ENCODE results near the gene IGSF9B. TPM values are rescaled to one million over a fixed set of nuclear protein-coding genes. Genes with fewer than 3 reads are reported as not detected.

IGSF9B gene
- total and polyA plus RNA-seq, 4 donors = 0.07 to 0.33 (median 0.09) TPM; not detected in 1

DNA sequence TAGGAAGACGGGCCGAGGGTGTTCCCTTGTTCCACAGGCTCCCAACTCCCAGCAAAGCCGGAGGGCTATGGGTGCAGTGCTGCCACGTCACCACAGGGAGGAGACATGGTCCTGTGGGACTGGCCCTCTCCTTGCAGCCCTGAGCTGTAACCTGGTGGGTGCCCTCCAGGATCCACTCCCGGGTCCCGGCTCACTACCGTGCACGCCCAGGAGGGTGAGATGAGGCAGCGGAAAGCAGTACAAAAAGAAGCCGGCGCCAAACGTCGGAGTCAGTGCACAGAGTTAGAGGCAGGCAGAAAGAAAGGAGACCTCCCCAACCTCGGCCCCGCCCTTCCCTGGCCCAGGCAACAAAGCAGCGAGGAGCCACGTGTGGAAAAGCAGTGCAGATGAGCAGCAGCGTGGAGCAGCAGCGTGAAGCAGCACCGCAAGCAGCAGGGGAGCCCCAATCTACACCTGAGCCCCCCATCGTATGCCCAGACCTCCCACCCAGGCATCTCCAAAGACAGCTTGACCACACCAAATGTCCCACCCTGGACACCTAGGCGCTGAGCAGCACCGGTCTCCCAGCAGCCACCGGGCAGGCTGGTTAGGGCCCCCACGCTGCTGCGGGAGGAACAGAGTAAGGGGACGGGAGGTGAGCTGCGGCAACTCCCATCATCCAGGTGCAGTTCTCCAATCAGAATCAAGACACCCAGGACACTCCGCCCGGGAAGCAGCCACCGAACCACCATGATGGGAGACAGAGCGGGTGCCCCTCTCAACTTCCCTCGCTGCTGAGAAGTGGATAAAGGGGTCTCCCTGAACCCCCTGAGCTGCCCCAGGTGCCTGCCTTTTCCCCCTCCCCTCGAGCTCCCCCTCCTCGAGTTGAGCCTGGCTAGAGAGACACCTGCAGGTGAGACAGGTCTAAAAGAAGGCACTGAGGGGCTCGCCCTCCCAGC lies 28.8 kb downstream of the IGSF9B start:
- 30% methylated on average over 36 of the region's 36 CpGs for WGBS
- H3K9me3 ChIP-seq (ENCODE audit: control insufficient read depth in 4 of 4, low read length in 3 of 4) = no peaks in the 10 kb centered on the region
- no peak overlapping the region for H3K9ac ChIP-seq (ENCODE audit: low read depth in 1 of 2, low read length in 2 of 2)
- no peaks in the 10 kb centered on the region for H3K36me3 ChIP-seq (ENCODE audit: control insufficient read depth in 4 of 4, insufficient read depth in 3 of 4, low read depth in 1 of 4, low read length in 3 of 4)
- H3K4me1 ChIP-seq (ENCODE audit: control insufficient read depth in 4 of 4, insufficient read depth in 4 of 4, low read length in 3 of 4) = peaks cover 0 to 2% (median 0%) of the 10 kb centered on the region in 4 donors
- no peak overlapping the region for H3K27ac ChIP-seq (ENCODE audit: low read depth in 1 of 2, low read length in 2 of 2)
- peaks cover 0 to 8% (median 0%) of the 10 kb centered on the region in 4 donors for H3K27me3 ChIP-seq (ENCODE audit: control insufficient read depth in 4 of 4, insufficient read depth in 4 of 4, low read length in 3 of 4)
- no peak overlapping the region for H3K4me3 ChIP-seq (ENCODE audit: low read depth in 1 of 3, low read length in 3 of 3)
- TF ChIP-seq, protein P1, sequence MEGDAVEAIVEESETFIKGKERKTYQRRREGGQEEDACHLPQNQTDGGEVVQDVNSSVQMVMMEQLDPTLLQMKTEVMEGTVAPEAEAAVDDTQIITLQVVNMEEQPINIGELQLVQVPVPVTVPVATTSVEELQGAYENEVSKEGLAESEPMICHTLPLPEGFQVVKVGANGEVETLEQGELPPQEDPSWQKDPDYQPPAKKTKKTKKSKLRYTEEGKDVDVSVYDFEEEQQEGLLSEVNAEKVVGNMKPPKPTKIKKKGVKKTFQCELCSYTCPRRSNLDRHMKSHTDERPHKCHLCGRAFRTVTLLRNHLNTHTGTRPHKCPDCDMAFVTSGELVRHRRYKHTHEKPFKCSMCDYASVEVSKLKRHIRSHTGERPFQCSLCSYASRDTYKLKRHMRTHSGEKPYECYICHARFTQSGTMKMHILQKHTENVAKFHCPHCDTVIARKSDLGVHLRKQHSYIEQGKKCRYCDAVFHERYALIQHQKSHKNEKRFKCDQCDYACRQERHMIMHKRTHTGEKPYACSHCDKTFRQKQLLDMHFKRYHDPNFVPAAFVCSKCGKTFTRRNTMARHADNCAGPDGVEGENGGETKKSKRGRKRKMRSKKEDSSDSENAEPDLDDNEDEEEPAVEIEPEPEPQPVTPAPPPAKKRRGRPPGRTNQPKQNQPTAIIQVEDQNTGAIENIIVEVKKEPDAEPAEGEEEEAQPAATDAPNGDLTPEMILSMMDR (IDR thresholded peaks at IDR 0.05; ENCODE audit: low read depth, low read length, missing input control) = peak; percentile 74
- no peak for TF ChIP-seq FOXA2 (IDR thresholded peaks at IDR 0.05)
- no peak for TF ChIP-seq SP1 (IDR thresholded peaks at IDR 0.05)
- peak; percentile 74 to 85 for TF ChIP-seq RAD21 (IDR thresholded peaks at IDR 0.05)
- no peak for TF ChIP-seq JUND (IDR thresholded peaks at IDR 0.05)
- no peak for TF ChIP-seq TAF1 (conservative IDR thresholded peaks at IDR 0.05)
- TF ChIP-seq, protein P2, sequence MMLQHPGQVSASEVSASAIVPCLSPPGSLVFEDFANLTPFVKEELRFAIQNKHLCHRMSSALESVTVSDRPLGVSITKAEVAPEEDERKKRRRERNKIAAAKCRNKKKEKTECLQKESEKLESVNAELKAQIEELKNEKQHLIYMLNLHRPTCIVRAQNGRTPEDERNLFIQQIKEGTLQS (IDR thresholded peaks at IDR 0.05) = no peak
- TF ChIP-seq HNF4G (IDR thresholded peaks at IDR 0.05) = no peak
- DNase-seq (ENCODE audit: low spot score) = peak; percentile 56

DNA sequence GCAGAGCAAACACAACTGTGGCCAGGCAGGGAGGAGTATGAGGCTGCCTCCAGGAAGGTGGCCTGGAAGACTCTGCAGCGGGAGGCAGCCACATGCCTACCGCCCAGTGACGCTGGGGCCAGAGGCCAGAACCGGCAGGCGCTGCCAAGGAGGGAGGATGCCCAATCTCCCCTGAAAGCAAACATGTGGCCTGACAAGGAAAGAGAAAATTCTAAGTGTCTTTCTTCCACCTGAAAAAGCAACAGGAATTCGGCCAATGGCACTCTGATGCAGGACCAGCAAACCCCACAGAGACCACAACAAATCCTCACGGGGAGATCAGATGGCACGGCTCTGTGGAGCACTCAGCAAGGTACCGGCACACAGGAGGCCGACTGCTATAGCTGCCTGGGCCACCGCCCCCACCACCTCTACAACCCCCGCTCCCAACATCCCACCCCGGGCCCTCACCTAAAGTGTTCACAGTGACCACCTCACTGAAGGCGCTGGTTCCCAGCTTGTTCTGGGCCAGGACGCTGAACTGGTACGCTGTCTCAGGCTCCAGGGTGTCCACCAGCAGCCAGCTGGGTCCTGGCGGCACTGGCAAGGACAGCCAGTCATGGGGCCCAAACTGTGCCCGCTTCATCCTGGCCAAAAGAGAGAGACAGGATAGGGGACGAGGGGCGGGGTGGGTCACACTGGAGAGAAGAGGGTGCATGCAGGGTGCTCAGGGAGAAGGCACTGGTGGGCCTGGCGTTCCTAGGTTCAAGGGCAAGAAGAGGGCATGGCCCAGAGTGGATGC lies 30.1 kb downstream of the IGSF9B start:
- Histone ChIP-seq H3K9ac (ENCODE audit: low read depth in 1 of 2, low read length in 2 of 2) (no peak overlapping the region), H3K27me3 (ENCODE audit: control insufficient read depth in 4 of 4, insufficient read depth in 4 of 4, low read length in 3 of 4) (peaks cover 0 to 8% (median 0%) of the 10 kb centered on the region in 4 donors), H3K4me3 (ENCODE audit: low read depth in 1 of 3, low read length in 3 of 3) (no peak overlapping the region), H3K27ac (ENCODE audit: low read depth in 1 of 2, low read length in 2 of 2) (no peak overlapping the region), H3K4me1 (ENCODE audit: control insufficient read depth in 4 of 4, insufficient read depth in 4 of 4, low read length in 3 of 4) (peaks cover 0 to 2% (median 0%) of the 10 kb centered on the region in 4 donors), H3K9me3 (ENCODE audit: control insufficient read depth in 4 of 4, low read length in 3 of 4) (no peaks in the 10 kb centered on the region), H3K36me3 (ENCODE audit: control insufficient read depth in 4 of 4, insufficient read depth in 3 of 4, low read depth in 1 of 4, low read length in 3 of 4) (no peaks in the 10 kb centered on the region)
- TF ChIP-seq, protein P1 (IDR thresholded peaks at IDR 0.05; ENCODE audit: low read depth, low read length, missing input control) = no peak
- TF ChIP-seq HNF4G (IDR thresholded peaks at IDR 0.05) = no peak
- TF ChIP-seq, protein P3, sequence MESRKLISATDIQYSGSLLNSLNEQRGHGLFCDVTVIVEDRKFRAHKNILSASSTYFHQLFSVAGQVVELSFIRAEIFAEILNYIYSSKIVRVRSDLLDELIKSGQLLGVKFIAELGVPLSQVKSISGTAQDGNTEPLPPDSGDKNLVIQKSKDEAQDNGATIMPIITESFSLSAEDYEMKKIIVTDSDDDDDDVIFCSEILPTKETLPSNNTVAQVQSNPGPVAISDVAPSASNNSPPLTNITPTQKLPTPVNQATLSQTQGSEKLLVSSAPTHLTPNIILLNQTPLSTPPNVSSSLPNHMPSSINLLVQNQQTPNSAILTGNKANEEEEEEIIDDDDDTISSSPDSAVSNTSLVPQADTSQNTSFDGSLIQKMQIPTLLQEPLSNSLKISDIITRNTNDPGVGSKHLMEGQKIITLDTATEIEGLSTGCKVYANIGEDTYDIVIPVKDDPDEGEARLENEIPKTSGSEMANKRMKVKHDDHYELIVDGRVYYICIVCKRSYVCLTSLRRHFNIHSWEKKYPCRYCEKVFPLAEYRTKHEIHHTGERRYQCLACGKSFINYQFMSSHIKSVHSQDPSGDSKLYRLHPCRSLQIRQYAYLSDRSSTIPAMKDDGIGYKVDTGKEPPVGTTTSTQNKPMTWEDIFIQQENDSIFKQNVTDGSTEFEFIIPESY (IDR thresholded peaks at IDR 0.05) = no peak
- no peak for DNase-seq (ENCODE audit: low spot score)
- WGBS = 80% methylated on average over 21 of the region's 21 CpGs

All from liver (tissue), 9 donors.